GM12875 (cell line): ENCODE results near the gene COL4A1.

Experiments used
- H3K4me3 ChIP-seq: one replicate; pipeline ENCODE4 v1.5.1; 2011; ENCODE audit warnings: low read depth, low read length, control low read depth
- CTCF ChIP-seq: IDR thresholded peaks from 2 replicates; pipeline ENCODE4 v1.5.1; 2011; ENCODE audit warnings: low read depth, mild to moderate bottlenecking, control low read depth, inconsistent platforms, low read length, moderate library complexity, borderline replicate concordance; ENCODE audit not compliant: insufficient read depth

The COL4A1 gene

GRCh38 chr13:110182461-110182860, 124.5 kb downstream of the COL4A1 start:
- no peak overlapping the region for H3K4me3 ChIP-seq
- TF ChIP-seq CTCF = no peak

DNA sequence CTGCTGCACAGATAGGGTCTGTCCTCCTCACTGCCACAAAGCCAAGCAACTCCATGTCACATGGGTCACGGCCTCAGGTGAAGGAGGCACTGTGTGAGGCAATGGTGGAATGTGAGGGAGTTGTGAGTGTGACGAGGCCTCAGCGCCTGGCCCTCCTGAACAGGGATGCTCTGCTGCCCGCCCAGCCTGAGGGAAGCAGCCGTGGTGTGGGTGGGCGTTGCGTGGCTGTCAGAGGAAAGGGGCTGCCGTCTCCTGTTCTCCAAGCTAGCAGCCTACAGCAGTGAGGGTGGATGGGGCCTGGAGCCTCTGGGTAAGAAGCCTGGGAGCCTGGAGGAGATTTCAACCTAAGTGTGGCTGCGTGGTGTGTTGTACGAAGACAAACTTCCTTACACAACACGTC, 125.0 kb downstream of the COL4A1 start:
- TF ChIP-seq CTCF = no peak
- H3K4me3 ChIP-seq = no peak overlapping the region

GRCh38 chr13:110179857-110180147, 127.2 kb downstream of the COL4A1 start:
- no peak overlapping the region for H3K4me3 ChIP-seq
- TF ChIP-seq CTCF = no peak

- no peak for TF ChIP-seq CTCF
- no peak overlapping the region for H3K4me3 ChIP-seq
These were observed 127.7 kb downstream of the COL4A1 start for GRCh38 chr13:110179116-110179856.

- H3K4me3 ChIP-seq = no peak overlapping the region
- TF ChIP-seq CTCF = no peak
These were observed 129.2 kb downstream of the COL4A1 start for GRCh38 chr13:110177790-110178189.

DNA sequence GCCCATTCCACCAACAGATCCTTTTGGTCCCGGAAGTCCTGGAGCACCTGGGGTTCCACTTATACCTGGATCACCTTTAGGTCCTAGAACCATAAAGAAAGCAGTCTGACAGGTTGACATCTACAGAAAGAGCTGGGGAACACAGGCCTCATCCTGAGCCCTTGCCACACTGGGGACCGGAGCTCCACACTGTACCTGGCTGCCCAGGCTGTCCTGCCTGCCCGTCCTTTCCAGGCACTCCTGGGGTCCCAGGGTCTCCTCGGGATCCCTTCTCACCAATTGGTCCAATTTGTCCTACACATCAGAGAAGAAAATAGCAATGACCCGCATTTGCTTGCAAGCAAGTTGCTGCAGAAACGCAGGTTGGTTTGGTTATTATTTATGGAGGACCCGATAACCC, 130.5 kb downstream of the COL4A1 start:
- no peak overlapping the region for H3K4me3 ChIP-seq
- TF ChIP-seq CTCF = no peak

- no peak for TF ChIP-seq CTCF
- no peak overlapping the region for H3K4me3 ChIP-seq
These were observed 133.6 kb downstream of the COL4A1 start for GRCh38 chr13:110173247-110173818.
